GM23338 (cell line): ENCODE data around the gene NPAT. TPM values are rescaled to one million over a fixed set of nuclear protein-coding genes. Genes with fewer than 3 reads are reported as not detected.

Experiments used
- ATAC-seq: fragments of 200-7000 bp; cut with Tn5 transposase; 3 replicates; pipeline ENCODE4 v1.9.1; 2020
- DNase-seq: peaks from one replicate; pipeline ENCODE4 v3.0.0-alpha.2; 2015; ENCODE audit warnings: low spot score
- H2AFZ ChIP-seq: fragments of 200-600 bp; sonication (generic); 2 replicates; pipeline ENCODE4 v1.8.0; 2016; ENCODE audit warnings: antibody characterized with exemption, mild to moderate bottlenecking, moderate library complexity
- H3F3A ChIP-seq: fragments of 200-600 bp; sonication (generic); replicated peaks from 2 replicates; pipeline ENCODE4 v1.8.0; 2017; ENCODE audit warnings: antibody characterized with exemption, mixed run types, low read depth
- H3K27ac ChIP-seq: fragments of 200-600 bp; sonication (generic); 2 replicates; pipeline ENCODE4 v1.6.1; 2016; ENCODE audit warnings: low read depth
- H3K27me3 ChIP-seq: fragments of 200-600 bp; sonication (generic); 2 replicates; pipeline ENCODE4 v1.8.0; 2016; ENCODE audit warnings: mild to moderate bottlenecking, mixed run types, moderate library complexity; ENCODE audit not compliant: insufficient read depth
- H3K36me3 ChIP-seq: fragments of 200-600 bp; sonication (generic); 2 replicates; pipeline ENCODE4 v1.8.0; 2016; ENCODE audit warnings: mild to moderate bottlenecking; ENCODE audit not compliant: insufficient read depth
- H3K4me1 ChIP-seq: fragments of 200-600 bp; sonication (generic); 2 replicates; pipeline ENCODE4 v1.8.0; 2016; ENCODE audit warnings: mild to moderate bottlenecking, moderate library complexity; ENCODE audit not compliant: insufficient read depth
- H3K4me2 ChIP-seq: fragments of 200-600 bp; sonication (generic); 2 replicates; pipeline ENCODE4 v1.7.1; 2017; ENCODE audit warnings: mixed run types
- H3K4me3 ChIP-seq: fragments of 200-600 bp; sonication (generic); 2 replicates; pipeline ENCODE4 v1.6.1; 2016; ENCODE audit warnings: mixed run types
- H3K79me2 ChIP-seq: fragments of 200-600 bp; sonication (generic); replicated peaks from 2 replicates; pipeline ENCODE4 v1.8.0; 2017; ENCODE audit warnings: mild to moderate bottlenecking; ENCODE audit not compliant: insufficient read depth
- H3K9me2 ChIP-seq: fragments of 200-600 bp; sonication (generic); 2 replicates; pipeline ENCODE4 v1.8.0; 2017; ENCODE audit not compliant: insufficient read depth
- H4K20me1 ChIP-seq: fragments of 200-600 bp; sonication (generic); replicated peaks from 2 replicates; pipeline ENCODE4 v1.8.0; 2017; ENCODE audit warnings: mild to moderate bottlenecking; ENCODE audit not compliant: insufficient read depth
- H3K27ac Mint-ChIP-seq: 2 replicates; pipeline ENCODE4 v1.8.0; 2020; ENCODE audit warnings: inconsistent platforms, mild to moderate bottlenecking, moderate library complexity, mixed read lengths
- H3K27me3 Mint-ChIP-seq: 3 replicates; pipeline ENCODE4 v1.8.0; 2022; ENCODE audit warnings: low read depth, mild to moderate bottlenecking, moderate library complexity, mixed read lengths, inconsistent platforms; ENCODE audit not compliant: insufficient read depth, poor library complexity
- H3K36me3 Mint-ChIP-seq: 3 replicates; pipeline ENCODE4 v1.8.0; 2021; ENCODE audit warnings: low read depth, mild to moderate bottlenecking, inconsistent platforms, moderate library complexity, mixed read lengths
- H3K4me1 Mint-ChIP-seq: 3 replicates; pipeline ENCODE4 v1.8.0; 2020; ENCODE audit warnings: mild to moderate bottlenecking, inconsistent platforms, mixed read lengths
- H3K4me3 Mint-ChIP-seq: 3 replicates; pipeline ENCODE4 v1.8.0; 2021; ENCODE audit warnings: moderate library complexity, mild to moderate bottlenecking, inconsistent platforms, mixed read lengths
- H3K9me3 Mint-ChIP-seq: 3 replicates; pipeline ENCODE4 v1.8.0; 2020; ENCODE audit warnings: moderate library complexity, mild to moderate bottlenecking, inconsistent platforms, mixed read lengths
- CREB1 ChIP-seq: fragments of 250-450 bp; sonication (Bioruptor Pico); IDR thresholded peaks from 2 replicates; pipeline ENCODE4 v1.5.0; 2020; ENCODE audit warnings: low read depth, mild to moderate bottlenecking, moderate library complexity
- EZH2 ChIP-seq: fragments of 200-600 bp; sonication (generic); IDR thresholded peaks from one replicate; pipeline ENCODE4 v1.8.0; 2017; ENCODE audit warnings: antibody characterized with exemption, mild to moderate bottlenecking, low read depth; ENCODE audit not compliant: unreplicated experiment
- EZH2phosphoT487 ChIP-seq: fragments of 200-600 bp; sonication (generic); IDR thresholded peaks from one replicate; pipeline ENCODE4 v1.8.1; 2018; ENCODE audit warnings: antibody characterized with exemption; ENCODE audit not compliant: unreplicated experiment
- JUNB ChIP-seq: IDR thresholded peaks from one replicate; pipeline ENCODE4 v1.6.1; 2016; ENCODE audit warnings: antibody characterized with exemption; ENCODE audit not compliant: unreplicated experiment
- NANOG ChIP-seq: IDR thresholded peaks from 2 replicates; pipeline ENCODE4 v1.6.1; 2016; ENCODE audit warnings: antibody characterized with exemption, borderline replicate concordance
- POLR2AphosphoS5 ChIP-seq: IDR thresholded peaks from 2 replicates; pipeline ENCODE4 v1.6.1; 2016; ENCODE audit warnings: antibody characterized with exemption, low read depth
- STAT1 ChIP-seq: IDR thresholded peaks from one replicate; pipeline ENCODE4 v1.6.1; 2016; ENCODE audit warnings: antibody characterized with exemption; ENCODE audit not compliant: unreplicated experiment
- ZNF114 ChIP-seq: fragments of 250-450 bp; sonication (Bioruptor Pico); IDR thresholded peaks from 2 replicates; pipeline ENCODE4 v1.5.0; 2020; ENCODE audit warnings: mild to moderate bottlenecking, moderate library complexity
- ZNF331 ChIP-seq: fragments of 250-450 bp; sonication (Bioruptor Pico); IDR thresholded peaks from 2 replicates; pipeline ENCODE4 v1.5.0; 2020; ENCODE audit warnings: low read depth, mild to moderate bottlenecking, moderate library complexity
- polyA plus RNA-seq: library from polyadenylated mRNA; unstranded; fragments of >200 nt; fragmentation: Nextera tagmentation; extraction: Ambion mirVana; gene quantifications from 2 replicates; pipeline ENCODE4 v1.2.1, GENCODE V29; 2016
- total RNA-seq: library from RNA; depleted of rRNA; stranded (reverse); fragments of >200 nt; shearing (Covaris generic); gene quantifications from 2 replicates; pipeline ENCODE4 v1.2.3, GENCODE V29; 2014
- TF ChIP-seq, protein P1 (sequence below): IDR thresholded peaks from one replicate; pipeline ENCODE4 v1.6.1; 2018; ENCODE audit warnings: antibody characterized with exemption; ENCODE audit not compliant: unreplicated experiment
- TF ChIP-seq, protein P2 (sequence below): fragments of 250-450 bp; sonication (Bioruptor Pico); IDR thresholded peaks from 2 replicates; pipeline ENCODE4 v1.5.0; 2020; ENCODE audit warnings: mild to moderate bottlenecking, moderate library complexity
- TF ChIP-seq, protein P3 (sequence below): IDR thresholded peaks from 2 replicates; pipeline ENCODE4 v1.6.1; 2016; ENCODE audit warnings: antibody characterized with exemption
- TF ChIP-seq, protein P4 (sequence below), 2 experiments: fragments of 200-600 bp in 1 of 2; sonication (generic) in 1 of 2; conservative IDR thresholded peaks; 2 replicates each; pipeline versions ENCODE4 v1.5.1 to v1.6.1; 2016 to 2017; ENCODE audit warnings: antibody characterized with exemption in 2 of 2, low read depth in 2 of 2, mild to moderate bottlenecking in 2 of 2, moderate library complexity in 1 of 2

The NPAT gene
- total and polyA plus RNA-seq, 2 experiments from 2014 or later, result 24.2 to 25.1 TPM

DNA sequence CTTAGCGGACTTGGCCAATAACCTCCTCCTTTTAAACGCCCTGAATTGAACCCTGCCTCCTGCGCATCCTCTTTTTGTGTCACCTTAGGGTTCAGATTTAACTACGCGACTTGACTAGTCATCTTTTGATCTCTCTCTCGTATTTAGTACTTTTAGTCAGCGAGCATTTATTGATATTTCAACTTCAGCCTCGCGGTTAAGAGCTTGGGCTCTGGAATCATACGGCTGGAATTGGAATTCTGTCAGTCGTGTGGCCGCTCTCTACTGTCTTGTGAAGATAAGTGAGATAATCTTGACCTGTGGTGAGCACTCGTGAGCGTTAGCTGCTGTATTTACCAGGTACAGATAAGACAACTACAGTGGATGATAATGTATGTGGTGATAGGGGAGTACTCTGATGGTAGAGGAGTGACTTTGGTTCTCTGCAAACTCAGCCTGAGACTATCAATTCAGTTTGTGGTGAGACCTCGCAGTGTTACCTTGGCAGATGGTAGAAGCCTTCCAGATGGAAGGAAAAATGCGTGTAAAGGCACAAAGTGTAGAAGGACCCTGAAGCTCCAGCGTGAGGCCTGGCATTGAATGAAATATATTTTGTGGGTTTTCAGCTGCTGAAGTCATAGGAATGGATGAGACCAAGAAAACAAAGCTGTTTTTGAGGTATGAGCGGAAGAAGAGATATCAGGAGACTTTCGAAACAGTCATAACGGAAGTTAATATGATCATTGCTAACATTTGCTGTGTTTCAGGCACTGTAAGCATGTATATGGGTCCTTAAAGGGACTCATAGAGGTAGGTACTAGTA is 1.1 kb upstream of the NPAT start:
- H3K27ac ChIP-seq, result peak overlapping the region; percentile 92
- no peaks in the 10 kb centered on the region for H3K9me2 ChIP-seq
- H2AFZ ChIP-seq, result peak overlapping the region; percentile 47
- H3K36me3 Mint-ChIP-seq, result peaks cover 11% of the 10 kb centered on the region; the same call in 2 of the 3 replicates
- peaks cover 37% of the 10 kb centered on the region for H3K4me1 Mint-ChIP-seq
- H3F3A ChIP-seq, result peaks cover 5% of the 10 kb centered on the region
- H3K36me3 ChIP-seq, result peaks cover 6% of the 10 kb centered on the region; the same call in 1 of the 2 replicates
- peak overlapping the region; percentile 89 for H3K4me2 ChIP-seq
- H3K27ac Mint-ChIP-seq, result no peak overlapping the region
- H3K27me3 Mint-ChIP-seq, result no peaks in the 10 kb centered on the region
- H3K4me3 ChIP-seq, result peak overlapping the region; percentile 86
- DNase-seq (no peak), ATAC-seq (no peak)
- peaks cover 32% of the 10 kb centered on the region for H3K4me1 ChIP-seq
- H3K27me3 ChIP-seq, result no peaks in the 10 kb centered on the region
- H3K79me2 ChIP-seq, result peaks cover 79% of the 10 kb centered on the region
- peaks cover 27% of the 10 kb centered on the region for H4K20me1 ChIP-seq
- TF ChIP-seq NANOG, result no peak
- no peak for TF ChIP-seq JUNB
- TF ChIP-seq ZNF331 (CRISPR knock-in tag), result no peak
- TF ChIP-seq POLR2AphosphoS5, result no peak
- no peak for TF ChIP-seq EZH2
- no peak for TF ChIP-seq CREB1 (CRISPR knock-in tag)
- TF ChIP-seq, protein P1, sequence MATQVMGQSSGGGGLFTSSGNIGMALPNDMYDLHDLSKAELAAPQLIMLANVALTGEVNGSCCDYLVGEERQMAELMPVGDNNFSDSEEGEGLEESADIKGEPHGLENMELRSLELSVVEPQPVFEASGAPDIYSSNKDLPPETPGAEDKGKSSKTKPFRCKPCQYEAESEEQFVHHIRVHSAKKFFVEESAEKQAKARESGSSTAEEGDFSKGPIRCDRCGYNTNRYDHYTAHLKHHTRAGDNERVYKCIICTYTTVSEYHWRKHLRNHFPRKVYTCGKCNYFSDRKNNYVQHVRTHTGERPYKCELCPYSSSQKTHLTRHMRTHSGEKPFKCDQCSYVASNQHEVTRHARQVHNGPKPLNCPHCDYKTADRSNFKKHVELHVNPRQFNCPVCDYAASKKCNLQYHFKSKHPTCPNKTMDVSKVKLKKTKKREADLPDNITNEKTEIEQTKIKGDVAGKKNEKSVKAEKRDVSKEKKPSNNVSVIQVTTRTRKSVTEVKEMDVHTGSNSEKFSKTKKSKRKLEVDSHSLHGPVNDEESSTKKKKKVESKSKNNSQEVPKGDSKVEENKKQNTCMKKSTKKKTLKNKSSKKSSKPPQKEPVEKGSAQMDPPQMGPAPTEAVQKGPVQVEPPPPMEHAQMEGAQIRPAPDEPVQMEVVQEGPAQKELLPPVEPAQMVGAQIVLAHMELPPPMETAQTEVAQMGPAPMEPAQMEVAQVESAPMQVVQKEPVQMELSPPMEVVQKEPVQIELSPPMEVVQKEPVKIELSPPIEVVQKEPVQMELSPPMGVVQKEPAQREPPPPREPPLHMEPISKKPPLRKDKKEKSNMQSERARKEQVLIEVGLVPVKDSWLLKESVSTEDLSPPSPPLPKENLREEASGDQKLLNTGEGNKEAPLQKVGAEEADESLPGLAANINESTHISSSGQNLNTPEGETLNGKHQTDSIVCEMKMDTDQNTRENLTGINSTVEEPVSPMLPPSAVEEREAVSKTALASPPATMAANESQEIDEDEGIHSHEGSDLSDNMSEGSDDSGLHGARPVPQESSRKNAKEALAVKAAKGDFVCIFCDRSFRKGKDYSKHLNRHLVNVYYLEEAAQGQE, result no peak
- no peak for TF ChIP-seq ZNF114
- TF ChIP-seq, protein P2, sequence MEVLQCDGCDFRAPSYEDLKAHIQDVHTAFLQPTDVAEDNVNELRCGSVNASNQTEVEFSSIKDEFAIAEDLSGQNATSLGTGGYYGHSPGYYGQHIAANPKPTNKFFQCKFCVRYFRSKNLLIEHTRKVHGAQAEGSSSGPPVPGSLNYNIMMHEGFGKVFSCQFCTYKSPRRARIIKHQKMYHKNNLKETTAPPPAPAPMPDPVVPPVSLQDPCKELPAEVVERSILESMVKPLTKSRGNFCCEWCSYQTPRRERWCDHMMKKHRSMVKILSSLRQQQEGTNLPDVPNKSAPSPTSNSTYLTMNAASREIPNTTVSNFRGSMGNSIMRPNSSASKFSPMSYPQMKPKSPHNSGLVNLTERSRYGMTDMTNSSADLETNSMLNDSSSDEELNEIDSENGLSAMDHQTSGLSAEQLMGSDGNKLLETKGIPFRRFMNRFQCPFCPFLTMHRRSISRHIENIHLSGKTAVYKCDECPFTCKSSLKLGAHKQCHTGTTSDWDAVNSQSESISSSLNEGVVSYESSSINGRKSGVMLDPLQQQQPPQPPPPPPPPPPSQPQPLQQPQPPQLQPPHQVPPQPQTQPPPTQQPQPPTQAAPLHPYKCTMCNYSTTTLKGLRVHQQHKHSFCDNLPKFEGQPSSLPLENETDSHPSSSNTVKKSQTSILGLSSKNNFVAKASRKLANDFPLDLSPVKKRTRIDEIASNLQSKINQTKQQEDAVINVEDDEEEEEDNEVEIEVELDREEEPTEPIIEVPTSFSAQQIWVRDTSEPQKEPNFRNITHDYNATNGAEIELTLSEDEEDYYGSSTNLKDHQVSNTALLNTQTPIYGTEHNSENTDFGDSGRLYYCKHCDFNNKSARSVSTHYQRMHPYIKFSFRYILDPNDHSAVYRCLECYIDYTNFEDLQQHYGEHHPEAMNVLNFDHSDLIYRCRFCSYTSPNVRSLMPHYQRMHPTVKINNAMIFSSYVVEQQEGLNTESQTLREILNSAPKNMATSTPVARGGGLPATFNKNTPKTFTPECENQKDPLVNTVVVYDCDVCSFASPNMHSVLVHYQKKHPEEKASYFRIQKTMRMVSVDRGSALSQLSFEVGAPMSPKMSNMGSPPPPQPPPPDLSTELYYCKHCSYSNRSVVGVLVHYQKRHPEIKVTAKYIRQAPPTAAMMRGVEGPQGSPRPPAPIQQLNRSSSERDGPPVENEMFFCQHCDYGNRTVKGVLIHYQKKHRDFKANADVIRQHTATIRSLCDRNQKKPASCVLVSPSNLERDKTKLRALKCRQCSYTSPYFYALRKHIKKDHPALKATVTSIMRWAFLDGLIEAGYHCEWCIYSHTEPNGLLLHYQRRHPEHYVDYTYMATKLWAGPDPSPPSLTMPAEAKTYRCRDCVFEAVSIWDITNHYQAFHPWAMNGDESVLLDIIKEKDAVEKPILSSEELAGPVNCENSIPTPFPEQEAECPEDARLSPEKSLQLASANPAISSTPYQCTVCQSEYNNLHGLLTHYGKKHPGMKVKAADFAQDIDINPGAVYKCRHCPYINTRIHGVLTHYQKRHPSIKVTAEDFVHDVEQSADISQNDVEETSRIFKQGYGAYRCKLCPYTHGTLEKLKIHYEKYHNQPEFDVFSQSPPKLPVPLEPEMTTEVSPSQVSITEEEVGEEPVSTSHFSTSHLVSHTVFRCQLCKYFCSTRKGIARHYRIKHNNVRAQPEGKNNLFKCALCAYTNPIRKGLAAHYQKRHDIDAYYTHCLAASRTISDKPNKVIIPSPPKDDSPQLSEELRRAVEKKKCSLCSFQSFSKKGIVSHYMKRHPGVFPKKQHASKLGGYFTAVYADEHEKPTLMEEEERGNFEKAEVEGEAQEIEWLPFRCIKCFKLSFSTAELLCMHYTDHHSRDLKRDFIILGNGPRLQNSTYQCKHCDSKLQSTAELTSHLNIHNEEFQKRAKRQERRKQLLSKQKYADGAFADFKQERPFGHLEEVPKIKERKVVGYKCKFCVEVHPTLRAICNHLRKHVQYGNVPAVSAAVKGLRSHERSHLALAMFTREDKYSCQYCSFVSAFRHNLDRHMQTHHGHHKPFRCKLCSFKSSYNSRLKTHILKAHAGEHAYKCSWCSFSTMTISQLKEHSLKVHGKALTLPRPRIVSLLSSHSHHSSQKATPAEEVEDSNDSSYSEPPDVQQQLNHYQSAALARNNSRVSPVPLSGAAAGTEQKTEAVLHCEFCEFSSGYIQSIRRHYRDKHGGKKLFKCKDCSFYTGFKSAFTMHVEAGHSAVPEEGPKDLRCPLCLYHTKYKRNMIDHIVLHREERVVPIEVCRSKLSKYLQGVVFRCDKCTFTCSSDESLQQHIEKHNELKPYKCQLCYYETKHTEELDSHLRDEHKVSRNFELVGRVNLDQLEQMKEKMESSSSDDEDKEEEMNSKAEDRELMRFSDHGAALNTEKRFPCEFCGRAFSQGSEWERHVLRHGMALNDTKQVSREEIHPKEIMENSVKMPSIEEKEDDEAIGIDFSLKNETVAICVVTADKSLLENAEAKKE (CRISPR knock-in tag), result no peak
- TF ChIP-seq, protein P3, sequence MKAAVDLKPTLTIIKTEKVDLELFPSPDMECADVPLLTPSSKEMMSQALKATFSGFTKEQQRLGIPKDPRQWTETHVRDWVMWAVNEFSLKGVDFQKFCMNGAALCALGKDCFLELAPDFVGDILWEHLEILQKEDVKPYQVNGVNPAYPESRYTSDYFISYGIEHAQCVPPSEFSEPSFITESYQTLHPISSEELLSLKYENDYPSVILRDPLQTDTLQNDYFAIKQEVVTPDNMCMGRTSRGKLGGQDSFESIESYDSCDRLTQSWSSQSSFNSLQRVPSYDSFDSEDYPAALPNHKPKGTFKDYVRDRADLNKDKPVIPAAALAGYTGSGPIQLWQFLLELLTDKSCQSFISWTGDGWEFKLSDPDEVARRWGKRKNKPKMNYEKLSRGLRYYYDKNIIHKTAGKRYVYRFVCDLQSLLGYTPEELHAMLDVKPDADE, result no peak
- TF ChIP-seq, protein P4, sequence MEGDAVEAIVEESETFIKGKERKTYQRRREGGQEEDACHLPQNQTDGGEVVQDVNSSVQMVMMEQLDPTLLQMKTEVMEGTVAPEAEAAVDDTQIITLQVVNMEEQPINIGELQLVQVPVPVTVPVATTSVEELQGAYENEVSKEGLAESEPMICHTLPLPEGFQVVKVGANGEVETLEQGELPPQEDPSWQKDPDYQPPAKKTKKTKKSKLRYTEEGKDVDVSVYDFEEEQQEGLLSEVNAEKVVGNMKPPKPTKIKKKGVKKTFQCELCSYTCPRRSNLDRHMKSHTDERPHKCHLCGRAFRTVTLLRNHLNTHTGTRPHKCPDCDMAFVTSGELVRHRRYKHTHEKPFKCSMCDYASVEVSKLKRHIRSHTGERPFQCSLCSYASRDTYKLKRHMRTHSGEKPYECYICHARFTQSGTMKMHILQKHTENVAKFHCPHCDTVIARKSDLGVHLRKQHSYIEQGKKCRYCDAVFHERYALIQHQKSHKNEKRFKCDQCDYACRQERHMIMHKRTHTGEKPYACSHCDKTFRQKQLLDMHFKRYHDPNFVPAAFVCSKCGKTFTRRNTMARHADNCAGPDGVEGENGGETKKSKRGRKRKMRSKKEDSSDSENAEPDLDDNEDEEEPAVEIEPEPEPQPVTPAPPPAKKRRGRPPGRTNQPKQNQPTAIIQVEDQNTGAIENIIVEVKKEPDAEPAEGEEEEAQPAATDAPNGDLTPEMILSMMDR (conservative IDR thresholded peaks at IDR 0.05; ENCODE audit: low read depth in 2 of 2), result no peak
- TF ChIP-seq EZH2phosphoT487, result no peak
- TF ChIP-seq STAT1, result no peak
- H3K9me3 Mint-ChIP-seq, result no peaks in the 10 kb centered on the region
- no peak overlapping the region for H3K4me3 Mint-ChIP-seq
